SH-SY5Y (cell line): ENCODE data around the gene ALOX12B.
A peak's percentile ranks its signal among the peaks of the same experiment; 100 is the strongest.

Experiments used
- GATA2 ChIP-seq: IDR thresholded peaks from 2 replicates; pipeline ENCODE4 v1.6.1; 2011; ENCODE audit warnings: mild to moderate bottlenecking, low read depth, low read length
- GATA3 ChIP-seq: IDR thresholded peaks from 2 replicates; pipeline ENCODE4 v1.6.1; 2011; ENCODE audit warnings: low read depth, mild to moderate bottlenecking, low read length, moderate library complexity

ALOX12B gene

GRCh38 chr17:8122422-8122923, 35.0 kb upstream of the ALOX12B start:
- TF ChIP-seq GATA2: no peak
- TF ChIP-seq GATA3: no peak

GRCh38 chr17:8121681-8122421, 34.3 kb upstream of the ALOX12B start:
- TF ChIP-seq GATA3 (no peak), GATA2 (no peak)

GRCh38 chr17:8121407-8121680, 33.8 kb upstream of the ALOX12B start:
- no peak for TF ChIP-seq GATA2
- TF ChIP-seq GATA3: no peak

GRCh38 chr17:8120520-8121406, 33.2 kb upstream of the ALOX12B start:
- TF ChIP-seq GATA2: peak; percentile 42; the same call in 1 of the 2 replicates
- TF ChIP-seq GATA3: no peak

- no peak for TF ChIP-seq GATA2
These were observed 32.3 kb upstream of the ALOX12B start for GRCh38 chr17:8119581-8120519.

GRCh38 chr17:8118769-8119580, 31.5 kb upstream of the ALOX12B start:
- peak; percentile 33; the same call in 1 of the 2 replicates for TF ChIP-seq GATA2
- TF ChIP-seq GATA3: no peak

GRCh38 chr17:8117980-8118768, 30.7 kb upstream of the ALOX12B start, which contains the start of gene ALOXE3:
Gene ALOXE3, minus strand, starts transcription at chr17:8118514. Its CDS starts 524 bp downstream, at chr17:8117990.
- TF ChIP-seq GATA2 (peak; percentile 79), GATA3 (no peak)

GRCh38 chr17:8117367-8117979, 30.0 kb upstream of the ALOX12B start:
- TF ChIP-seq GATA3 (no peak), GATA2 (peak; percentile 91)

GRCh38 chr17:8116776-8117175, 29.3 kb upstream of the ALOX12B start:
- no peak for TF ChIP-seq GATA2
- no peak for TF ChIP-seq GATA3

- TF ChIP-seq GATA3 (no peak), GATA2 (no peak)
These were observed 23.4 kb upstream of the ALOX12B start for GRCh38 chr17:8110907-8111306.

GRCh38 chr17:8110456-8110804, 22.9 kb upstream of the ALOX12B start:
- TF ChIP-seq GATA3 (no peak), GATA2 (no peak)

- TF ChIP-seq GATA2 (no peak), GATA3 (no peak)
These were observed 22.3 kb upstream of the ALOX12B start for GRCh38 chr17:8109661-8110455.
